Urinary bladder (tissue), 4 donors: Measurements from ENCODE around the gene MAPRE3. TPM values are rescaled to one million over a fixed set of nuclear protein-coding genes. Genes with fewer than 3 reads are reported as not detected.

Experiments
- DNase-seq: peaks from one replicate; pipeline ENCODE4 v3.0.0-alpha.2; 2015; ENCODE audit errors: extremely low spot score
- H3K27ac ChIP-seq: one replicate; pipeline ENCODE4 v1.5.1; 2013; ENCODE audit warnings: low read depth, mild to moderate bottlenecking, moderate library complexity
- H3K36me3 ChIP-seq: one replicate; pipeline ENCODE4 v1.6.1; 2013; ENCODE audit warnings: mild to moderate bottlenecking, moderate library complexity; ENCODE audit not compliant: insufficient read depth
- H3K4me1 ChIP-seq: one replicate; pipeline ENCODE4 v1.6.1; 2013; ENCODE audit warnings: mild to moderate bottlenecking, moderate library complexity; ENCODE audit not compliant: insufficient read depth
- H3K4me3 ChIP-seq: one replicate; pipeline ENCODE4 v1.5.1; 2013; ENCODE audit warnings: low read depth, low read length
- WGBS: extraction: QIAGEN DNeasy Blood & Tissue Kit; methylation state at CpG from one replicate; pipeline ENCODE4 v1.1.7; 2013; 5-methylcytosine and 5-hydroxymethylcytosine counted together
- polyA plus RNA-seq: library from polyadenylated mRNA; stranded (reverse); fragments of 200-250 nt; gene quantifications from one replicate; pipeline ENCODE4 v1.2.3, GENCODE V29; 2013
- total RNA-seq: library from RNA; depleted of rRNA; stranded (reverse); fragments of >200 nt; gene quantifications from one replicate; pipeline ENCODE4 v1.2.3, GENCODE V29; 2014
- donor health status: healthy with polysubstance abuse.
- donor health status: healthy.

The MAPRE3 gene
- total and polyA plus RNA-seq, 2 donors = 3.2 to 24.4 TPM

DNA sequence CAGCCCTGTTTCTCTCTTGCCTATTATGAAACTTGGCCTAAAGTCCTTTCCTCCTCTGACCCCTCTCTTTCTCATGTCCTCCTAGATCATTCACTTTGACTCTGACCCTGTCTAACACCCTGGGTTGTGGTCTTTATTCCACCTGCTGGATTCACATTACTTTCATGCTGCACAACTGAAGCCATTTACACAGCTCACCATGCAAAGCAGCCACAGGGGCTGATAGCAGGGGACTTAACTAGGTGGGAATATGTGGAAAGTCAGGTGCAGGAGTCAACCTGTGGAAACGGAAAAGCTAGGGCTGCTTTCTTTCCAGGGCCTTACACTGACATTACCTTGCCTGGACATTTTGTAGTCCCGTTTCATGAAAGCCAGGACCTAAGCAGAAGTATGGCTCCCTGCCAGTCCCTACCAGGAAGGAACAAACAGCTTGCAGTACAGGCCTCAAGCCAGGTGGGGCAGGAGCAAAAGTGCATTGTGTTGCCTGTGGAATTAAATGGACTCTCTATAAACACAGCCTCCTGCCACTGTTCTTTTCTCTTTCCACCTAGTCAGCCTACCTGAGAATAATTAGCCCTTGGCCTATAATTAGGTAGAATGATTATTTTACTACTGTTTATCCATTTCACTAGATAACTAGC lies 11.8 kb downstream of the MAPRE3 start:
- WGBS = 38% methylated on average over 2 of the region's 2 CpGs
- no peaks in the 10 kb centered on the region for H3K4me1 ChIP-seq
- H3K4me3 ChIP-seq = no peak overlapping the region
- no peak for DNase-seq
- H3K36me3 ChIP-seq = no peaks in the 10 kb centered on the region
- H3K27ac ChIP-seq = no peak overlapping the region

GRCh38 chr2:26983746-26984145 lies 13.3 kb downstream of the MAPRE3 start:
- 82% methylated on average over 3 of the region's 3 CpGs for WGBS
- Histone ChIP-seq H3K4me1 (peaks cover 1% of the 10 kb centered on the region), H3K4me3 (no peak overlapping the region), H3K27ac (no peak overlapping the region), H3K36me3 (no peaks in the 10 kb centered on the region)
- DNase-seq = no peak

- peaks cover 1% of the 10 kb centered on the region for H3K4me1 ChIP-seq
Observed at GRCh38 chr2:26985807-26986206, 15.4 kb downstream of the MAPRE3 start.

DNA sequence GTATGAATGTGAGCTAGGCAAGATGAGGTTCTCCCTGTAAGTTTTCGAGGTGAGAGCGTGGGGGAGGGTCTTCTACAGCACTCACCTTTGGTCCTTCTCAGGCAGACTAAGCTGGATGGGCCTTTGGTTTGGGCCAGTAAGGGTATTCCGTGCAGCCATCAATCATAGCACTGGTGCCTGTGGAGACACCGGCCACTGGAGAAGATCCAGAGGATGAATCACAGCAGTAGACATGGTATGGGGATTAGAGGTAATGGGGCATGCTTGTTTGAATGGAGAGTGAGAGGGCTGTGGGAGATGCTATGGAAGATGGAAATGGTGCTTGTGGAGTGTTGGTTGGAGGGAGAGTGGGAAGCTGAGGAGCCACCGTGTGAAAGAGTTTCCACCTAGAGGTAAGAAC lies 16.1 kb downstream of the MAPRE3 start:
- H3K4me1 ChIP-seq = peaks cover 1% of the 10 kb centered on the region
- H3K27ac ChIP-seq = no peak overlapping the region
- no peaks in the 10 kb centered on the region for H3K36me3 ChIP-seq
- DNase-seq = no peak
- no peak overlapping the region for H3K4me3 ChIP-seq
- WGBS = 84% methylated on average over 5 of the region's 5 CpGs

More at GRCh38 chr2:26985807-26986206, 15.4 kb downstream of the MAPRE3 start:
- H3K36me3 ChIP-seq = no peaks in the 10 kb centered on the region
- WGBS = 86% methylated on average over 4 of the region's 4 CpGs
- DNase-seq = no peak
- no peak overlapping the region for H3K4me3 ChIP-seq
- H3K27ac ChIP-seq = no peak overlapping the region

DNA sequence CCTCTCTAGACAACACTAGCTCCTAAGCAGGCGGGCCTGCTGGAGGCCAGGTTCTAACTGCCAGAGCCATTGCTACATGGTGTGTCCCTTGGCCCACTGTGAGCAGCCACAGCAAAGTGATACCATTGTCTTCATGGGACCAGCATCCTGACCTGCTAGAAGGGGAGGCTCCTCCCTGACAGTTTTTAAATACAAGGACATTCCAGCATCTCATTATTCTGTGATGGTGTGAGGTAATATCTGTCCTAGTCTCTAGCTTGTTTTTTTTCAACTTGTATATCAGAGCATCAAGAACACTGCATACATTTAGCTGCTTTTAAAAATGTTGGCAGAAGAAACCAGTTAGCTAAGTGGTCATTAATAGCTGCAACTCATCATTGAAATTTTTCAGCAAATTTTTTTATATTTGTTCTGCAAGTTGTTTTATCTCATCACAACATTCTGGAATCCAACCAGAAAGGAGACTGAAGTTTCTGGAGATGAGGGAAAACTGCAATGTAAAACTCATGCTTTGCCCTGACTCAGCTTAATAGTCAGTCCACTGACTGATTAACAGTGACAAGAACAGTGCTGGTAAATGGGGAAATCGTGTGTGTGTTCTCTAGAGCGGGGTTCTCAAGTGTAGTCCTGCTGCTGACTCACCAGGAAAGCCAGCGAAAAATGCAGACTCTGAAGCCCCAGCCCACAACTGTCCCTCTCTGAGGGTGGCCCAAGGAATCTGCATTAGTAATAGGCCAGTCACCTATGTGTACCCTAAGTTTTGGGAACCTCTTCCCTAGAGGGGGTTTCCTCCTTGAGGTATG lies 17.8 kb downstream of the MAPRE3 start:
- Histone ChIP-seq H3K4me3 (no peak overlapping the region), H3K4me1 (peaks cover 1% of the 10 kb centered on the region), H3K27ac (no peak overlapping the region), H3K36me3 (no peaks in the 10 kb centered on the region)
- DNase-seq = no peak
- WGBS = 76% methylated on average over 4 of the region's 4 CpGs

DNA sequence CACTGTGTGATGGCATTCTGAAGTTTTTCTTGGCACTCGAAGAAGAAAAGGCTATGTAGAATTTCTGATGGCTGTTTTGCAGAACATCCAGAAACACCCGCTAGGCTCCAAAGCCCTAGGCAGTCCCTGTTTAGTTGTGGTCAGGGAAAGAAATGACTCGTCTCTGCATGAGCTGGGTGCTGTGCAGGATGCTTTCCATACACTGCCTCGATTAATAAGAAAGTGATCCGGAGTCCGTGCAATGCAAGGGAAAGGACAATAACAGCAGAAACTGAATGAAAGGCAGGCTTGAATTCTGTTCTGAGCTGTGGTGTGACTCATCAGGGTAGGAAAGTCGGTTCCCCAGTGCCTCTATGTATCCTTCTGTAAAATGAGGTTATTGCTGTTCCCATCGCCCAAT lies 18.7 kb downstream of the MAPRE3 start:
- no peak for DNase-seq
- Histone ChIP-seq H3K27ac (no peak overlapping the region), H3K4me3 (no peak overlapping the region), H3K36me3 (no peaks in the 10 kb centered on the region), H3K4me1 (peaks cover 1% of the 10 kb centered on the region)
- WGBS = 84% methylated on average over 8 of the region's 8 CpGs

DNA sequence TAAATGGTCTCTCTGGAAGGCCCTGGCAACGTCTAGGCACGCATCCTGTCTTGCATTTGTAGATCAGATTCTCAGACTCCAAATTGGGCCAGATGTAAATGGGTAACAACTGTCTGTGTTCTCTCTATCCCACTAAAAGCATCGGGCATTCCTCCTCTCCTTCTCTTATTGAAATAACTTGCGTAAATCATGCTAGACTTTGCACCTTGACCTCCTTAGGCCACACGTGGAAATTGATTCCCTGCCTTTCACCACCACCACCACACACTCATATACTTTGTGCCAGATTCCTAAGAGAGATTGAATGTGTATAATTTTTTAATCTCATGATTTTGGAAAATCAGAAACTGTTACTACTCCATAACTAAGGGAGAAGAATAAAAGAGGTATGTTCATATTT lies 21.3 kb downstream of the MAPRE3 start:
- 77% methylated on average over 5 of the region's 5 CpGs for WGBS
- Histone ChIP-seq H3K4me3 (no peak overlapping the region), H3K36me3 (no peaks in the 10 kb centered on the region), H3K4me1 (peaks cover 1% of the 10 kb centered on the region), H3K27ac (no peak overlapping the region)
- no peak for DNase-seq

DNA sequence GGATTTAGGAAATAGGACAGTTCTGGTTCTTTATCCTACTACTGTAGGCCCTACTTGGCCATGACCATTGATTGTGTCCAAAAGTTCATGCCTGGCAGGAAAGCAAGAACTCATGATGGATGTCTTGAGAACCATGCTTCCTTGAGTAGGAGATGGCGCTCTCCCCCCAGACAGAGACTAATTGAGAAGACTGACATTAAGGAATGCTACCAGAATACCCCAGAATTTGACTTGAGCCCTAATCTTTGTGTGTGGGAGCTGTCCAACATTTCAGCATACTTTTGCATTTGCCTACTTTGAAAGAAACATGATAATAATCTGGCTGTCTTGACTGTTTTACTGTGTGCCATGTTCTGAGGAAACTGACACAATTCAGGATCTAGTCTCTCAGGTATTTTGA lies 23.3 kb downstream of the MAPRE3 start:
- H3K36me3 ChIP-seq = no peaks in the 10 kb centered on the region
- H3K4me1 ChIP-seq = no peaks in the 10 kb centered on the region
- no peak overlapping the region for H3K4me3 ChIP-seq
- no peak overlapping the region for H3K27ac ChIP-seq
- 80% methylated on average over 1 of the region's 1 CpG for WGBS
- no peak for DNase-seq

DNA sequence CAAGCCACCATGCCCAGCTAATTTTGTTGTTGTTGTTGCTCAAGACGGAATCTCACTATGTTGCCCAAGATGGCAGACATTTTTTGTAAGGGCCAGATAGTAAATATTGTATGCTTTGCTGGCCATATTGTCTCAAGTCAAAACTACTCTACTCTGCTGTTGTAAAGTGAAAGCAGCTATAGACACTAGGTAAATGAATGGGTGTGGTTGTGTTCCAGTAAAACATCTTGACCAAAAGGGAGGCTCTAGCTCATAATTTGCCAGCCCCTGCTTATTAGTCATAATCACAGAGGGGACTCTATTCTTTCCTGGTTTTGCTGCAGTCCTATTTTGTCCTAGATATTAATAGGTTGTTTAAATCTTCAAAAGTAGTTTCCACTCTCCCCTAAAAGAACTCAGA lies 24.5 kb downstream of the MAPRE3 start:
- no peak overlapping the region for H3K4me3 ChIP-seq
- 95% methylated on average over 1 of the region's 1 CpG for WGBS
- no peak overlapping the region for H3K27ac ChIP-seq
- no peaks in the 10 kb centered on the region for H3K36me3 ChIP-seq
- H3K4me1 ChIP-seq = no peaks in the 10 kb centered on the region
- no peak for DNase-seq

GRCh38 chr2:26997394-26997793 lies 27.0 kb downstream of the MAPRE3 start:
- H3K4me3 ChIP-seq = no peak overlapping the region
- WGBS = 72% methylated on average over 10 of the region's 10 CpGs
- no peaks in the 10 kb centered on the region for H3K4me1 ChIP-seq

GRCh38 chr2:26998323-26998722 lies 27.9 kb downstream of the MAPRE3 start:
- 82% methylated on average over 1 of the region's 1 CpG for WGBS
- H3K4me1 ChIP-seq = no peaks in the 10 kb centered on the region
- DNase-seq = no peak
- no peaks in the 10 kb centered on the region for H3K36me3 ChIP-seq
- no peak overlapping the region for H3K4me3 ChIP-seq
- H3K27ac ChIP-seq = no peak overlapping the region

More at GRCh38 chr2:26997394-26997793, 27.0 kb downstream of the MAPRE3 start:
- H3K36me3 ChIP-seq = no peaks in the 10 kb centered on the region
- DNase-seq = no peak
- H3K27ac ChIP-seq = no peak overlapping the region

DNA sequence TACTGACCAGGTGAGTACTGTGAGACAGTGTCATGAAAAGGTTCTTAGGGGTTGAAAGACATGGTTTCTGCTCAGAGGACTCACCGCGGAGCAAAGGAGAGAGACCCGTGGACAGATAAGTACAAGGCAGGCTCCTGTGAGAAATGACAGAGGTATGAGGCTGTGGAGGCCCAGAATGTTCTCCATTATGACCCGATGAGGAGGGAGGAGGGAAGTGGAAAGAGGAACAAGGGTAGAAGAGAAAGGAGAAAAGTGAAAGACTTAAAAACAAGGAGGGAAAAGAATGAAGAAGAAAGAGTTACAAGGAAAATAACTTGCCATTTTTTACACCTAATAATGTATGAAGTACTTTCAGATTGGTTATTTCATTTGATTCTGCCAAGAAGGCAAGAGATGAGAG lies 29.8 kb downstream of the MAPRE3 start:
- WGBS = 81% methylated on average over 4 of the region's 4 CpGs
- Histone ChIP-seq H3K27ac (no peak overlapping the region), H3K4me3 (no peak overlapping the region), H3K4me1 (no peaks in the 10 kb centered on the region), H3K36me3 (no peaks in the 10 kb centered on the region)
- no peak for DNase-seq

- Histone ChIP-seq H3K36me3 (no peaks in the 10 kb centered on the region), H3K27ac (no peak overlapping the region), H3K4me1 (no peaks in the 10 kb centered on the region), H3K4me3 (no peak overlapping the region)
- 97% methylated on average over 2 of the region's 2 CpGs for WGBS
- no peak for DNase-seq
Observed at GRCh38 chr2:27000995-27001394, 30.6 kb downstream of the MAPRE3 start.

- WGBS = 66% methylated on average over 5 of the region's 5 CpGs
- no peak overlapping the region for H3K27ac ChIP-seq
- DNase-seq = no peak
- H3K36me3 ChIP-seq = no peaks in the 10 kb centered on the region
- no peaks in the 10 kb centered on the region for H3K4me1 ChIP-seq
- H3K4me3 ChIP-seq = no peak overlapping the region
Observed at GRCh38 chr2:27001950-27002349, 31.5 kb downstream of the MAPRE3 start.
